ENCODE data around the gene ADAM12. TPM values are rescaled to one million over a fixed set of nuclear protein-coding genes. Genes with fewer than 3 reads are reported as not detected.

The ADAM12 gene
- total and polyA plus RNA-seq, 2 experiments from 2014 or later: 0.13 to 0.87 TPM

GRCh38 chr10:126009650-126010049, 378.6 kb downstream of the ADAM12 start:
- H3K9me2 ChIP-seq (ENCODE audit: insufficient read depth): no peaks in the 10 kb centered on the region
- Mint-ChIP-seq H3K36me3 (ENCODE audit: low read depth) (no peaks in the 10 kb centered on the region), H3K4me1 (0 out of 3 replicates have a peak, but pooled peaks cover 6% of the 10 kb centered on the region)

More at GRCh38 chr10:126009650-126010049, 378.6 kb downstream of the ADAM12 start:
- Histone ChIP-seq H2AFZ (no peak overlapping the region), H3K36me3 (ENCODE audit: insufficient read depth) (no peaks in the 10 kb centered on the region), H3K79me2 (replicated peaks; ENCODE audit: insufficient read depth) (no peaks in the 10 kb centered on the region), H3F3A (replicated peaks; ENCODE audit: low read depth) (no peaks in the 10 kb centered on the region), H3K27me3 (ENCODE audit: insufficient read depth) (no peaks in the 10 kb centered on the region), H3K4me1 (ENCODE audit: insufficient read depth) (no peaks in the 10 kb centered on the region), H3K4me3 (no peak overlapping the region), H3K4me2 (no peak overlapping the region), H4K20me1 (replicated peaks; ENCODE audit: insufficient read depth) (no peaks in the 10 kb centered on the region), H3K27ac (ENCODE audit: low read depth) (no peak overlapping the region)
- Mint-ChIP-seq H3K4me3 (no peak overlapping the region), H3K27ac (no peak overlapping the region), H3K9me3 (no peaks in the 10 kb centered on the region), H3K27me3 (ENCODE audit: insufficient read depth, low read depth, poor library complexity) (peaks cover 4% of the 10 kb centered on the region)
- ATAC-seq (no peak), DNase-seq (ENCODE audit: low spot score) (no peak)
- TF ChIP-seq JUNB (IDR thresholded peaks at IDR 0.05; ENCODE audit: unreplicated experiment): no peak
- TF ChIP-seq ZNF331 (CRISPR knock-in tag; IDR thresholded peaks at IDR 0.05; ENCODE audit: low read depth): no peak
- no peak for TF ChIP-seq ZNF462 (CRISPR knock-in tag; IDR thresholded peaks at IDR 0.05)
- TF ChIP-seq CREB1 (CRISPR knock-in tag; IDR thresholded peaks at IDR 0.05; ENCODE audit: low read depth): no peak
- TF ChIP-seq CTCF (conservative IDR thresholded peaks at IDR 0.05; ENCODE audit: low read depth in 2 of 2): no peak
- no peak for TF ChIP-seq STAT1 (IDR thresholded peaks at IDR 0.05; ENCODE audit: unreplicated experiment)
- TF ChIP-seq REST (IDR thresholded peaks at IDR 0.05; ENCODE audit: unreplicated experiment): no peak
- no peak for TF ChIP-seq POLR2AphosphoS5 (IDR thresholded peaks at IDR 0.05; ENCODE audit: low read depth)
- TF ChIP-seq EZH2phosphoT487 (IDR thresholded peaks at IDR 0.05; ENCODE audit: unreplicated experiment): no peak
- no peak for TF ChIP-seq ZNF114 (CRISPR knock-in tag; IDR thresholded peaks at IDR 0.05)
- no peak for TF ChIP-seq NANOG (IDR thresholded peaks at IDR 0.05; ENCODE audit: borderline replicate concordance)
- no peak for TF ChIP-seq ETS1 (IDR thresholded peaks at IDR 0.05)
- TF ChIP-seq EZH2 (IDR thresholded peaks at IDR 0.05; ENCODE audit: low read depth, unreplicated experiment): no peak
